Activated naive CD4-positive, alpha-beta T cell treated with Interleukin-2 at 50 U/mL for 16 hours (primary cell): ENCODE data around the gene EEF1B2.
"Not testable (repeated sequence)": the region's sequence is repeated elsewhere in the genome, so short reads cannot be mapped to it uniquely, and the experiment has no call there.

Experiments
- DNase-seq: peaks from one replicate; pipeline ENCODE4 v3.0.0-alpha.2; 2020

The EEF1B2 gene

GRCh38 chr2:206168230-206168629 lies 8.5 kb downstream of the EEF1B2 start:
- DNase-seq: not testable (repeated sequence)

DNA sequence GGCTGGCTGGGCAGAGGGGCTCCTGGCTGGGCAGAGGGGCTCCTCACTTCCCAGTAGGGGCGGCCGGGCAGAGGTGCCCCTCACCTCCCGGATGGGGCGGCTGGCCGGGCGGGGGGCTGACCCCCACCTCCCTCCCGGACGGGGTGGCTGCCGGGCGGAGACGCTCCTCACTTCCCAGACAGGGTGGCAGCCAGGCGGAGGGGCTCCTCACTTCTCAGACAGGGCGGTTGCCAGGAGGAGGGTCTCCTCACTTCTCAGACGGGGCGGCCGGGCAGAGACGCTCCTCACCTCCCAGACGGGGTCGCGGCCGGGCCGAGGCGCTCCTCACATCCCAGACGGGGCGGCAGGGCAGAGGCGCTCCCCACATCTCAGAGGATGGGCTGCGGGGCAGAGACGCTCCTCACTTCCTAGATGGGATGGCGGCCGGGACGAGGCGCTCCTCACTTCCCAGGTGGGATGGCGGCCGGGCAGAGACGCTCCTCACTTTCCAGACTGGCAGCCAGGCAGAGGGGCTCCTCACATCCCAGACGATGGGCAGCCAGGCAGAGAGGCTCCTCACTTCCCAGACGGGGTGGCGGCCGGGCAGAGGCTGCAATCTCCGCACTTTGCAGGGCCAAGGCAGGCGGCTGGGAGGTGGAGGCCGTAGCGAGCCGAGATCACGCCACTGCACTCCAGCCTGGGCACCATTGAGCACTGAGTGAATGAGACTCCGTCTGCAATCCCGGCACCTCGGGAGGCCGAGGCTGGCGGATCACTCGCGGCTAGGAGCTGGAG lies 12.1 kb downstream of the EEF1B2 start:
- not testable (repeated sequence) for DNase-seq

- no peak for DNase-seq
These were observed 13.5 kb downstream of the EEF1B2 start for GRCh38 chr2:206173147-206173546.

GRCh38 chr2:206176121-206176520 lies 16.4 kb downstream of the EEF1B2 start:
- no peak for DNase-seq

- no peak for DNase-seq
These were observed 17.2 kb downstream of the EEF1B2 start for GRCh38 chr2:206176901-206177300.

GRCh38 chr2:206181526-206181925 lies 21.8 kb downstream of the EEF1B2 start:
- not testable (repeated sequence) for DNase-seq

DNA sequence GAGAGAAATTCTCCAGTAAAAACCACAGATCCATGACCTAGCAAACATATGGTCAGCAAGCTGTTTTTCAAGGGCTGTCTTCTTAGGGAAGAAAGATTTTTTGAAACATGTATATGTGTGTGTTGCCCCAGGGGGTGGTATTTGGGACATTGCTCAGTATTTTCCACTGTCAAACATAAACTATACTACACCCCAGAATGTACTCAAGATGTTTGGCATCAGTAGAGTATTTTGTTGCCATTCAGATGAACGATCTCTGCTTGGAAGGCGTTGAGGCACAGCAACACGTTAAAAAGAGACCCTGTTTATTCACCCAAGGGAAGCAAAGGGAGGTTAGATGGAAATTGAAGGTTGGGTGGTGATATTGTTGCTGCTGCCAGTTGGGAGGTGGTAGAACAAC lies 30.0 kb downstream of the EEF1B2 start:
- DNase-seq: no peak

DNA sequence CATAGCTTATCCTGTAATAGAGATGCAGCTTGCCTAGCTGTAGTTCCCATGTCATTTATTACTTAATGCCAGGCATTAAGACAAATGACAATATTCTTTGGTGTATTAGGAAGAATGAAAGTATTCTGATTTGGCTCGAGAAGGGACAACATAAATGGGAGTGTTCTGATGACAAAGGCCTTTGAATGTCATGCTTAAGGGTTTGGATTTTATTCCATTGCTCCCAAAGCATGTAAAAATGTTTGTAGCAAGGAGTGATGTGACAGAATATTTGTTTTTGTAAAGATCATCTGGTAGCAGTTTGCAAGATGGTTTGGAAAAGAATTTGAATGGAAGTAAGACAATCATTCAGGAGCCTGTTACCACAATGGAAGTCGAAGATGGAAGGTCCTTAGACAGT lies 30.4 kb downstream of the EEF1B2 start:
- no peak for DNase-seq

DNA sequence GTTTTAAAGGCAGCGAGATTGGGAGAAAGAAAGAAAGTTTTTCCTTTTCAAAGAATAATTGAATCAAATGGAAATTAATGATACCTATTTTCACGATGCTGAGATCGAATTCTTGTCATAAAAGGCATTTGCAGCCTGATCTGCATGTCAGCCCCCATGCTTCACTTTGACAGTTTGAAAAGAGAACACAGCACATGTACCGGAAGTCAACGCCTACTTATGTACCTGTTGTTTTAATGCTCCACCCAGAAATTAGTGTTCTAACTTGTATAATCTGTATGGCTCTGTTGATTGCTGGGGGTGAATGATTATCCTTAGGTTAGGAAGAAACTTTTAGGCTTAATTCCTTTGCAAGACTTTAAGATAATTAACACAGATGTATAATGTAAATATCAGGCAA lies 31.0 kb downstream of the EEF1B2 start:
- no peak for DNase-seq

GRCh38 chr2:206192157-206192556 lies 32.5 kb downstream of the EEF1B2 start:
- DNase-seq: no peak

GRCh38 chr2:206193671-206194357 lies 34.1 kb downstream of the EEF1B2 start:
- DNase-seq: no peak

DNA sequence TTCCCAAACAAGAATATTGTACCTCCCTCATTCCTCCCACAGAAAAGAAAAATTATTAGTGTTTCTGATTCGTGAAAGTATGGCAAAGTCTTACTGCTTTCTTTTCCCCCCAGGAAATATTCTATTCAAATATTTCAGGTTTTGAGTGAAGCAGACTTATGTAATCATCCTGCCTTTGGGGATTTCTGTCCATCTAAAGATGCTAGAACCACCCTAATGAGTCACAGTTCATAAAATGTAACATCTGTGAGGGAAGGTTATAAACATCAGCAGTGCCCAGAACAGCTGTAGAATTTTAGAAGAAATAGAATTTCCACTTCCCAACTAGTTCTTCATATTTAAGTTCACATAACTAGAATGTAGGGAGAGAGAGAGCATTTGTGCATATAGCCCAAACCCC lies 39.0 kb downstream of the EEF1B2 start:
- no peak for DNase-seq

- DNase-seq: no peak
These were observed 41.6 kb downstream of the EEF1B2 start for GRCh38 chr2:206201075-206201848.

DNA sequence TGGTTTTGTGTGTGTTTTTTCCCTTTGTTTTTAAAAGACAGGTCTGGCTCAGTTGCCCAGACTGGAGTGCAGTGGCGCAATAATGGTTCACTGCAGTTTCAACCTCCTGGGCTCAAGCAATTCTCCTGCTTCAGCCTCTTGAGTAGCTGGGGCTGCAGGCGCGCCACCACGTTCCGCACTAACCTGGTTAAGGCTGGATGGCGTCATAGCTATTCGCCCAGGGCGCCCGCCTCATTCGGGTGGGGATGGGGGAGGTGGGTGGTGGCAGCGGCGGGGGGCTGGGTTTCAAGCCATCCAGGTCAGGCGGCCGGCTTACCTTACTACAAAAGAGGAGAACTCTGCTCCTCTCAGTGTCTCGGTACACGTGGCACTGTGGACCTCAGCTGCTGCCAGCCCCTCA lies 42.8 kb downstream of the EEF1B2 start:
- DNase-seq: no peak

- no peak for DNase-seq
These were observed 43.6 kb downstream of the EEF1B2 start for GRCh38 chr2:206203331-206203730.

DNA sequence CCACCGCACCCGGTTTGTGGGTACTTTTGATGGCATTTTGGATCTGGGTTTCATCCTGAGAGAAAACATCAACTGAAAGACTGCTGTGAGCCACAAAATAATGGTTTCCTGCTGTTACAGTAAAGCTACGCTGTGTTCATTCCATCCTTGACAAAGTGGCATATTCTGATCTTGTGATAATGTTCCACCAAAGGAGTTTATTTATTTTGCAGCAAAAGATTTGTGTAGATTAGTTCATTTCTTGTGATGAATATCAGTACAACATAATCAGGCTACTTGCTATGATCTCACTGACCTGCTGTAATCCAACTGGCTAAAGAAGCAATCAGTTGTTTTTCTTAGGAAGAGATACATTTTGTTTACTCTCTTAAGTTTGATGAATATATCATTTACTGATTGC lies 45.0 kb downstream of the EEF1B2 start:
- DNase-seq: no peak

GRCh38 chr2:206207316-206207715 lies 47.6 kb downstream of the EEF1B2 start:
- not testable (repeated sequence) for DNase-seq

DNA sequence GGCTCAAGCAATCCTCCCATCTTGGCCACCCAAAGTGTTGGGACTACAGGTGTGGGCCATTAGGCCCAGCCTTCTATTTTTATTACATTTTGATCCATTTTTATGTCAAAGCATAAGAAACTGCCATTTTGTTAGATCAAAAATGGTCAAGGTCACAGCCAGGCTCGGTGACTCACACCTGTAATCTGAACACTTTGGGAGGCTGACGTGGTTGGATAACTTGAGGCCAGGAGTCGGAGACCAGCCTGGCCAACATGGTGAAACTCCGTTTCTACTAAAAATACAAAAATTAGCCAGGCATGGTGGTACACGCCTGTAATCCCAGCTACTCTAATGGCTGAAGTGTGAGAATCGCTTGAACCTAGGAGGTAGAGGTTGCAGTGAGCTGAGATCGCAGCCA lies 49.2 kb downstream of the EEF1B2 start:
- no peak for DNase-seq

GRCh38 chr2:206211657-206212255 lies 52.1 kb downstream of the EEF1B2 start:
- no peak for DNase-seq
